Right forelimb (tissue), 1 donor: ENCODE measurements around the gene BMP2K.
A peak's percentile ranks its signal among the peaks of the same experiment; 100 is the strongest.
"Not testable (repeated sequence)": the region's sequence is repeated elsewhere in the genome, so short reads cannot be mapped to it uniquely, and the experiment has no call there.

Source experiments
- DNase-seq: peaks from one replicate; pipeline ENCODE4 v3.0.0-alpha.2; 2018

The BMP2K gene

GRCh38 chr4:78765432-78766006 lies 10.6 kb upstream of the BMP2K start:
- no peak for DNase-seq

- DNase-seq = no peak
Observed at GRCh38 chr4:78766026-78766425, 10.1 kb upstream of the BMP2K start.

- DNase-seq = no peak
Observed at GRCh38 chr4:78766650-78767049, 9.5 kb upstream of the BMP2K start.

DNA sequence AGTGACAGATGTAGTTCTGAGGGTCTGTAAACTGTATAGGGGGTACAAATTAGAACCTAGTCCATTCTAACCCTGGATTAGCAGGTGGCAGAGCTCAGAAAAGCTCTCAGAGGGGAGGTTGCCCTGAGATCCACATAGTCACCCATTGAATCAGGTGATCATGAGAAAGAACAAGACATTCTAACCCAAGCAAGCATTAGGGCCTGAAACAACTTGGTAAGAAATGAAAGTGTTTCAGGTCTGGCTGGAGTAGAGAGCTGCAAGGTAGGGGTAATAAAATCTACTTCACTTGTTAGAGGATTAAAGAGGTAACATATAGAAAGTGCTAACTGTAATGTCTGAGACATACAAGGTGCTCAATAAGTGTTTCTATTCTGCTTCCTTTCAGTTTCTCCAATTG lies 8.8 kb upstream of the BMP2K start:
- DNase-seq = no peak

- no peak for DNase-seq
Observed at GRCh38 chr4:78768452-78769180, 7.5 kb upstream of the BMP2K start.

GRCh38 chr4:78770091-78770642 lies 6.0 kb upstream of the BMP2K start:
- DNase-seq = no peak

DNA sequence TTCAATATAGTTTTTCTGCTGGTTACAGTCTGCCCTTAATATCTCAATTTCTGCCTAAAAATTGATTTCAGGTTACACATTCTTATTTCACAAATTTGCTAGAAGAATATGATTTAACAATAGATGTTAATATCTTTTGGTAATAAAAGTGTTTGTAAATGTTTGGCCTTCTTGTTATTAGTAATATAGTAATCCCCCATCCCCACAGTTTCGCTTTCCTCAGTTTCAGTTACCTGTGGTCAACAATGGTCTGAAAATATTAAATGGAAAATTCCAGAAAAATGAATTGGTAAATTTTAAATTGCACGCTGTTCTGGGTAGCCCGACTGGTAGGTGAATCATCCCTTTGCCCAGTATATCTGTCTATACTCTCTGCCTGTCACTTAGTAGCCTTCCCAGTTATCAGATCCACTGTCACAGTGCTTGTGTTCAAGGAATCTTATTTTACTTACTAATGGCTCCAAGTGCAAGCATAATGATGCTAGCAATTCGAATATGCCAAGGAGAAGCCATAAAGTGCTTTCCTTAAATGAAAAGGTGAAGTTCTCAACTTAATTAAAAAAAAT lies 3.5 kb upstream of the BMP2K start:
- no peak for DNase-seq

DNA sequence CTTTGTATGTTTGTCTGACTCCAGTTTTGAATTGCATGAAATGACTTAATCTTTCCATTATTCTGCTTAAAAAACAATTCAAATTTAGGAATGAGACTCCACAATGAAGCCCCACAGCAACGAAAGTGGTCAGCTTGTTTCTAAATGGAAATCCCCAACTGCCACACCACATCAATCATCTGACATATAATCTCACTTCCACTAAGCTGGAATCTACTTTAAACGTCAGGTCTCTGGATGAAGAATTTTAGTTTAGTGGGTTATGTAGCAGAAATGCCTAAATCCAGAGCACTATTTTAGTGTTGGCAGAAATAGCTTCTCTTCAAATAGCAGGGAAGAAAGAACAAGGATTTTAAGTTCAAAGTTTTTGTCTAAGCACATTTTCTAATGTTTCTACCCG lies 1.7 kb upstream of the BMP2K start:
- DNase-seq = no peak

DNA sequence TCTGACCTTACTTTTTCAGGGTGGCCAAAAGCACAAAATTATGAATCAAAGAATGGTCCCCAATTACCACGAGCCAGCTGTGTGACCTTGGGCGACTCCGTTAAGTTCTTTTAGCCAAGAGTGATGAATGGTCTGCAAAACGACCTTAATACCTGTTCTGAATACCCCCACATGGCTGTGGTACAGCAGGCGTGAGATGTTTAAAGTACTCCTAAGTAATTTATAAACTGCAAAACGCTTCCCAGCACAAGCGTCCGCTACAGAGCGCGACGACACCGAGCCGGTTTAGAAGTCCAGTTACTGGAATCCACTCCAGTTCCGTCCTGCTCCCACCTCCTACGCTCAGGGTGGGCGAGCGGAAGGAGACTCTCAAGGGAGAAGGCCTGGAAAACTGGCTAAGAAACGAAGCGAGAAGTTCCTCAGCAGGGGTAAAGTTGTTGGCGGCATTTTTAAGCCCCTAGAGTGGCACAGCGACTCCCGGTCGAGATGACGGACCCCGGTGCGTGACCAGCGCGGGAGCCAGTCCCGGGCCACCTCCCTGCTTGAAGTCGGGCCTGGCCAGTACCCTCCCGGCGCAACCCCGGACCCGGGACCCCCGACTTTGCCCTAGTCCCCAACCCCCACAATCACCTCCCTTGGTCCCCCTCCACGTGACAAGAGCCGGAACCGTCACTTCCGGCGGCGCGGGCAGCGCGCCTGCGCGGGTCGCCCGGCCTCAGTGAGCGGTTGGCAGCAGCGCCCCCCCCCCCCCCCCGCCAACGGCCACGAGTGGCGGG lies 659 bp upstream of the BMP2K start:
- DNase-seq = peak; percentile 94

GRCh38 chr4:78776729-78777575 lies 802 bp downstream of the BMP2K start:
- DNase-seq = peak; percentile 67

GRCh38 chr4:78777576-78777940 lies 1.4 kb downstream of the BMP2K start:
- DNase-seq = no peak

DNA sequence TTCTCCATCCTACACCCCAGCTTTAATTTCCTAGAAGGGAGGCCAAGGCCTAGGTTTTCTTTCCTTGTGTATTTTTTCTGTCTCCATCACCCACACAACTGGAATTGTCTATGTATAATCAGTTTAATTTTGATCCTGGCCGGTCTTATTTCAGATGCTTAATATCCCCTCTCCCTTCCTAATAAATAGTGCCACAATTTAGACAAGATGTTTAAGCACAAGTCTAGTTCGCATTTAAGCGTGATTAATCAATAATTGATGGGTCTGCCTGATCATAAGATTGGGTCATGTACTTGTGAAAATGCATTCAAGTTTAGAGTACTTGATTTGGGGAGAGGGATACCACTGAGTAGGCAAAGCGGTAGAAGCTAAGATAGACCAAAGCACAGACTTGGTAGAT lies 2.4 kb downstream of the BMP2K start:
- no peak for DNase-seq

- DNase-seq = no peak
Observed at GRCh38 chr4:78779280-78779679, 3.1 kb downstream of the BMP2K start.

- no peak for DNase-seq
Observed at GRCh38 chr4:78780093-78780492, 3.9 kb downstream of the BMP2K start.

GRCh38 chr4:78781139-78781538 lies 5.0 kb downstream of the BMP2K start:
- DNase-seq = no peak

- DNase-seq = no peak
Observed at GRCh38 chr4:78781924-78782323, 5.8 kb downstream of the BMP2K start.

- no peak for DNase-seq
Observed at GRCh38 chr4:78784236-78784865, 8.2 kb downstream of the BMP2K start.

DNA sequence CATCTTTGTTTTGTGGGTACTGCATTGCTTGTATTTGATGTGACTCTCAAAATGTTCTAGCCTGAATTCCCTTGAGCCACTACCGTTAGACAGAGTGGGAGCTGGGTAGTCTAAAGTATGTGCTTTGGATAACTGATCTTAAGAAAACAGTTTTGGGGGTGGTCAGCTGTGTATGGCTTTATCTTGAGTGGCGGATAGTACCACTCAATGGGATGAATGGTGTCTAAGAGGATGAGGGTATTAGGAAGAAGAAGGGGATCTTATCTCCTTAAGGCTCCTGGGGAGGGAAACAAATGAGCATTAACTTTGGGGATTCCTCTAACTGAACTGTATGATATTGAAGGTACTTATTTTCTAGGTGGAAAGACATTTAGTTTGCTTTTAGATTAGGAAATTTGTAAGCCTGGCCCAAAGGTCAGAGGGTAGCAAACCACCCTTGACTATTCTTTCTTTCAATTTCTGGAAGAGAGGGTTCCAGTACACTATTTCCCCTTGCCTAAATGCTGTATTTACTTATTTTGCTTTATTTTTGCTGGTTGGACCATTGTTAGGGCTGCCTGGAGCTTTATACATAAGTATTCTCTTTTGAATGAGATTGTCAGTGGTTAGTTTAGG lies 11.3 kb downstream of the BMP2K start:
- DNase-seq = no peak

DNA sequence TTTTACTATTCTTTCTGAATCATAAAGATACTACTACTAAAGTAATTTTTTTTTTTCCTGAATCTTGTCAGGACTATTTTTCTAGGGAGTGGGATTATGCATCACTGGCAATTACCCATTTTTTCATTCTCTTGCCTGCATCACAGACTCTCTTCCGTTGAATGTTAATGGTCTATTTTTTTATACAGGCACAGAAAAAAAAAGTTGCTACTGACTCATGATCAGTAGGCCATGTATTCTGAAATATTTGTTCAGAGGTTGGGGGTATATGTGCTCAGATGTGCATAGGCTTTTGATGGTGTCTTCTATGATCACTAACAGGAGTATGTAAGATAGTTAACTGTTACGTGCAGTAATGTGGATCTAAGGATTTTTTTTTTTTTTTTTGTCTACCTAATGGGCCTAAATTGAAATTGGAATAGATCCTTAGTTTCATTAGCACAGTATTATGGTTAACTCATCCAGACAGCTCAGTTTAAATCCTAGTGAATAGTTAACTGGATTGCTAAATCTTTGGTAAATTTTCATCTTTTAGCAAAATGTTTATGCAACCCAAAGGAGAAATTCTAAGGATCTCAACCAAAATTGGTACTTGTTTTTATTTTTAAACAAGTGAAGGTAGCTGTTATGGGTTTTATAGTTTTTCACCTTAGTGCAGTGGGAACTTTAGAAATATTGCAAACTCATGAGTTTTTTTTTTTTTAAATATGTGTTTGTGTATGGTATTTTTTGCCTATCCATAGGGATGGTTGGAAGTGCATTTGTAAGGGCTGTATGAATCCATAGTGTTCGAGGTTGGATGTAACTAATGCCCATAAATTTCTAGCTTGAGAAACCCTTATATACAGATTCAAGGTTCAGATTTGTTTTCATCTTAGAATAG lies 12.1 kb downstream of the BMP2K start:
- DNase-seq = no peak

- not testable (repeated sequence) for DNase-seq
Observed at GRCh38 chr4:78795594-78796416, 19.7 kb downstream of the BMP2K start.
